H1 (cell line): ENCODE data around the gene KRTAP5-6. TPM values are rescaled to one million over a fixed set of nuclear protein-coding genes. Genes with fewer than 3 reads are reported as not detected.

Source experiments
- CTCF ChIA-PET: fragments of 300-600 bp; sonication (Branson Sonifier 250); formaldehyde crosslinking; loops from one replicate; lab custom pipeline; 2021; ENCODE audit not compliant: partially characterized antibody; lab: Charles Lee
- POLR2A ChIA-PET: fragments of 300-600 bp; sonication (Branson Sonifier 250); formaldehyde crosslinking; loops from one replicate; lab custom pipeline; 2021; ENCODE audit warnings: inconsistent platforms; ENCODE audit not compliant: partially characterized antibody; lab: Charles Lee
- DNase-seq, 2 experiments: peaks; one replicate each; pipeline versions ENCODE4 v3.0.0 to v3.0.0-alpha.2; 2010 to 2022; ENCODE audit warnings: low spot score in 2 of 2, low read depth in 1 of 2, mixed read lengths in 1 of 2
- FAIRE-seq: peaks from 2 replicates; lab custom pipeline; 2011; peaks lifted over from hg19 to GRCh38; lab: Jason Lieb, UNC
- H2AFZ ChIP-seq: 2 replicates; pipeline ENCODE4 v1.8.1; 2012; ENCODE audit warnings: low read length, inconsistent platforms
- H2AK5ac ChIP-seq: 2 replicates; pipeline ENCODE4 v1.6.1; 2013; ENCODE audit warnings: low read depth, low read length
- H2BK120ac ChIP-seq: replicated peaks from 2 replicates; pipeline ENCODE3; 2013; ENCODE audit warnings: low read depth, low read length, inconsistent platforms
- H2BK12ac ChIP-seq: 2 replicates; pipeline ENCODE4 v1.6.1; 2013; ENCODE audit warnings: low read depth, low read length
- H2BK15ac ChIP-seq: 2 replicates; pipeline ENCODE4 v1.6.1; 2013; ENCODE audit warnings: low read length
- H2BK20ac ChIP-seq: 2 replicates; pipeline ENCODE4 v1.6.1; 2013; ENCODE audit warnings: low read length
- H2BK5ac ChIP-seq: 2 replicates; pipeline ENCODE4 v1.6.1; 2013; ENCODE audit warnings: low read depth, low read length
- H3K14ac ChIP-seq: 2 replicates; pipeline ENCODE4 v1.6.1; 2013; ENCODE audit warnings: inconsistent platforms; ENCODE audit not compliant: insufficient read length
- H3K18ac ChIP-seq: 2 replicates; pipeline ENCODE4 v1.6.1; 2013; ENCODE audit warnings: low read length; ENCODE audit errors: extremely low read depth
- H3K23ac ChIP-seq: 2 replicates; pipeline ENCODE4 v1.6.1; 2013; ENCODE audit warnings: inconsistent platforms; ENCODE audit not compliant: insufficient read length
- H3K23me2 ChIP-seq: 2 replicates; pipeline ENCODE4 v1.6.1; 2013; ENCODE audit warnings: low read depth, low read length
- H3K27ac ChIP-seq: 2 replicates; pipeline ENCODE4 v1.6.1; 2011; ENCODE audit warnings: low read depth, low read length, inconsistent platforms
- H3K27me3 ChIP-seq, 4 experiments: replicated peaks in 1 of 4; 1 replicate in 1 of 4; 2 replicates in 3 of 4; pipeline versions ENCODE4 v1.6.1 to v1.8.1; 2011 to 2013; ENCODE audit warnings: low read length in 3 of 4, mild to moderate bottlenecking in 3 of 4, inconsistent platforms in 2 of 4, mixed read lengths in 2 of 4, moderate library complexity in 1 of 4; ENCODE audit not compliant: control insufficient read depth in 3 of 4, insufficient read depth in 3 of 4; ENCODE audit errors: extremely low read depth in 1 of 4
- H3K36me3 ChIP-seq, 4 experiments: 2 replicates each; pipeline versions ENCODE4 v1.6.1 to v1.8.1; 2011 to 2013; ENCODE audit warnings: mild to moderate bottlenecking in 4 of 4, low read length in 3 of 4, moderate library complexity in 2 of 4, control low read depth in 1 of 4, inconsistent platforms in 1 of 4; ENCODE audit not compliant: insufficient read depth in 4 of 4, control insufficient read depth in 2 of 4
- H3K4ac ChIP-seq: replicated peaks from 2 replicates; pipeline ENCODE3; 2013; ENCODE audit warnings: low read length, low read depth, mixed read lengths, inconsistent platforms; ENCODE audit not compliant: insufficient read length
- H3K4me1 ChIP-seq, 4 experiments: replicated peaks in 1 of 4; 1 replicate in 1 of 4; 2 replicates in 3 of 4; pipeline versions ENCODE4 v1.6.1 to v1.8.1; 2011 to 2013; ENCODE audit warnings: low read length in 3 of 4, inconsistent platforms in 2 of 4, mixed read lengths in 1 of 4; ENCODE audit not compliant: insufficient read depth in 4 of 4, control insufficient read depth in 3 of 4
- H3K4me2 ChIP-seq, 2 experiments: 2 replicates each; pipeline versions ENCODE4 v1.6.1 to v1.8.1; 2011 to 2013; ENCODE audit warnings: low read depth in 2 of 2, low read length in 2 of 2, control low read depth in 1 of 2, inconsistent platforms in 1 of 2, mild to moderate bottlenecking in 1 of 2; ENCODE audit not compliant: insufficient read depth in 1 of 2
- H3K4me3 ChIP-seq, 4 experiments: fragments of 200-600, 300-600 bp in 1 of 4; sonication (generic), shearing (Covaris generic), sonication (Bioruptor Twin) in 1 of 4; 2 replicates each; pipeline versions ENCODE4 v1.5.1 to v1.8.1; 2011 to 2016; ENCODE audit warnings: low read length in 4 of 4, low read depth in 3 of 4, control low read depth in 2 of 4, inconsistent platforms in 2 of 4, mild to moderate bottlenecking in 2 of 4, mixed read lengths in 1 of 4, moderate library complexity in 1 of 4; ENCODE audit not compliant: insufficient read depth in 2 of 4; ENCODE audit errors: extremely low read depth in 1 of 4
- H3K56ac ChIP-seq: replicated peaks from 2 replicates; pipeline ENCODE3; 2013; ENCODE audit warnings: low read depth, mild to moderate bottlenecking, mixed read lengths, low read length, inconsistent platforms; ENCODE audit not compliant: insufficient read length
- H3K79me1 ChIP-seq: 2 replicates; pipeline ENCODE4 v1.6.1; 2013; ENCODE audit warnings: low read depth, low read length, control low read depth
- H3K79me2 ChIP-seq, 2 experiments: 2 replicates each; pipeline versions ENCODE4 v1.6.1 to v1.8.1; 2012 to 2013; ENCODE audit warnings: low read length in 2 of 2, mild to moderate bottlenecking in 2 of 2, inconsistent platforms in 1 of 2; ENCODE audit not compliant: insufficient read depth in 2 of 2, control insufficient read depth in 1 of 2
- H3K9ac ChIP-seq, 4 experiments: replicated peaks in 1 of 4; 1 replicate in 1 of 4; 2 replicates in 3 of 4; pipeline versions ENCODE4 v1.6.1 to v1.8.1; 2011 to 2013; ENCODE audit warnings: low read depth in 3 of 4, low read length in 3 of 4, control low read depth in 2 of 4, mild to moderate bottlenecking in 2 of 4, moderate library complexity in 2 of 4, inconsistent platforms in 1 of 4; ENCODE audit errors: extremely low read depth in 1 of 4
- H3K9me3 ChIP-seq, 2 experiments: 2 replicates each; pipeline versions ENCODE4 v1.6.1 to v1.8.1; 2012 to 2013; ENCODE audit warnings: mild to moderate bottlenecking in 2 of 2, moderate library complexity in 2 of 2, control low read depth in 1 of 2, inconsistent platforms in 1 of 2, low read depth in 1 of 2, low read length in 1 of 2, mixed read lengths in 1 of 2; ENCODE audit not compliant: insufficient read depth in 2 of 2
- H4K20me1 ChIP-seq, 2 experiments: replicated peaks in 1 of 2; 2 replicates each; pipeline versions ENCODE3 to v1.8.1; 2011 to 2013; ENCODE audit warnings: inconsistent platforms in 2 of 2, low read length in 2 of 2, mild to moderate bottlenecking in 1 of 2; ENCODE audit not compliant: insufficient read depth in 2 of 2, control insufficient read depth in 1 of 2
- H4K5ac ChIP-seq: 2 replicates; pipeline ENCODE4 v1.6.1; 2013; ENCODE audit warnings: low read length, low read depth, mixed read lengths, inconsistent platforms; ENCODE audit not compliant: insufficient read length
- H4K8ac ChIP-seq: 2 replicates; pipeline ENCODE4 v1.8.0; 2013; ENCODE audit warnings: mild to moderate bottlenecking, moderate library complexity, low read length, inconsistent platforms; ENCODE audit not compliant: insufficient read depth; ENCODE audit errors: extremely low read depth
- H4K91ac ChIP-seq: replicated peaks from 2 replicates; pipeline ENCODE3; 2013; ENCODE audit warnings: low read length, mixed read lengths, inconsistent platforms; ENCODE audit not compliant: insufficient read length
- E2F6 ChIP-seq: IDR thresholded peaks from 2 replicates; pipeline ENCODE4 v1.6.1; 2012; ENCODE audit warnings: inconsistent platforms
- MAX ChIP-seq: IDR thresholded peaks from 2 replicates; pipeline ENCODE4 v1.6.1; 2012; ENCODE audit warnings: inconsistent platforms
- RNF2 ChIP-seq: fragments of 200-900, 300-1000 bp; sonication (generic); IDR thresholded peaks from 2 replicates; pipeline ENCODE4 v1.7.1; 2016; ENCODE audit warnings: borderline replicate concordance, low read depth, mild to moderate bottlenecking, antibody characterized with exemption, low read length; ENCODE audit not compliant: poor library complexity, severe bottlenecking; ENCODE audit errors: missing control alignments
- WGBS, 2 experiments: shearing (Covaris generic) in 1 of 2; methylation state at CpG; one replicate each; pipeline versions ENCODE4 v1.1.6 to v1.1.7; 2013 to 2015; ENCODE audit warnings: low lambda C conversion rate in 2 of 2, mixed read lengths in 2 of 2, inconsistent platforms in 1 of 2, low coverage in 1 of 2, missing lambda C conversion rate in 1 of 2; ENCODE audit not compliant: insufficient replicate concordance in 2 of 2, insufficient coverage in 1 of 2, insufficient read length in 1 of 2; ENCODE audit errors: extremely low coverage in 1 of 2, missing lambda C conversion rate in 1 of 2; 5-methylcytosine and 5-hydroxymethylcytosine counted together
- polyA plus RNA-seq, 7 experiments: library from polyadenylated mRNA; depleted of rRNA in 3 of 7; stranded (reverse) in 5 of 7; unstranded in 2 of 7; fragments of >200 nt in 5 of 7; fragments of 200-250 nt in 2 of 7; gene quantifications; 1 replicate in 5 of 7; 2 replicates in 1 of 7; 4 replicates in 1 of 7; pipeline versions ENCODE4 v1.2.1 to v1.2.3, GENCODE V29; 2011 to 2013; ENCODE audit warnings: missing spikeins in 2 of 7, mixed read lengths in 2 of 7
- total RNA-seq: library from RNA; stranded (reverse); fragmentation: NEBNext Ultra II Directional; extraction: Animal tissue kit (Norgen Biotek cat#: 25700); gene quantifications from 2 replicates; pipeline ENCODE4 v1.2.1, GENCODE V29; 2021

KRTAP5-6 gene
- total and polyA plus RNA-seq, 2 of the 8 experiments (the other 6 are each of a cell fraction or from before 2014, with no cell fraction given): not detected

- peaks cover 0 to 4% (median 0%) of the 10 kb centered on the region in 4 experiments; a peak in 3 of 7 replicates for H3K27me3 ChIP-seq
- no peak overlapping the region for H2BK12ac ChIP-seq
- no peak overlapping the region; the same call in 1 of the 2 replicates for H3K18ac ChIP-seq
- no peak overlapping the region for H2AK5ac ChIP-seq
- no peak overlapping the region for H3K27ac ChIP-seq
- no peak overlapping the region for H2AFZ ChIP-seq
- H3K4me3 ChIP-seq: no peak overlapping the region
- no peaks in the 10 kb centered on the region for H3K79me1 ChIP-seq
- WGBS, 2 experiments: 79% methylated on average over 14 of the region's 16 CpGs; no CpG with 5 or more reads in 1 of the 2 experiments
- H2BK15ac ChIP-seq: no peak overlapping the region
- no peak overlapping the region for H3K4me2 ChIP-seq
- no peak overlapping the region for H3K4ac ChIP-seq
- FAIRE-seq: no peak
- no peaks in the 10 kb centered on the region for H3K36me3 ChIP-seq
- H4K20me1 ChIP-seq: peaks cover 0 to 2% of the 10 kb centered on the region in 2 experiments
- H3K23me2 ChIP-seq: peaks cover 6% of the 10 kb centered on the region; the same call in 1 of the 2 replicates
- no peak overlapping the region for H4K91ac ChIP-seq
- no peak overlapping the region for H3K23ac ChIP-seq
- no peak overlapping the region for H2BK120ac ChIP-seq
- no peak for DNase-seq
- H3K79me2 ChIP-seq: no peaks in the 10 kb centered on the region
- no peaks in the 10 kb centered on the region for H3K9me3 ChIP-seq
- H3K4me1 ChIP-seq: no peaks in the 10 kb centered on the region
- H4K5ac ChIP-seq: no peak overlapping the region
- POLR2A ChIA-PET: no interaction called here
- no peak overlapping the region for H2BK5ac ChIP-seq
- H3K14ac ChIP-seq: no peak overlapping the region
- no peak overlapping the region for H2BK20ac ChIP-seq
- CTCF ChIA-PET: interaction anchor here (0.6 to 1.4 kb wide), 4 partner anchors 7 to 27 kb away, joined by 3 to 5 read pairs (median 3); no protein-coding TSS in a partner anchor
- H3K9ac ChIP-seq: no peak overlapping the region
- H4K8ac ChIP-seq: 0 out of 2 replicates have a peak overlapping the region, but pooled peaks have one; percentile 79
- H3K56ac ChIP-seq: no peak overlapping the region
- TF ChIP-seq E2F6 (peak; percentile 68), RNF2 (no peak), MAX (0 out of 2 replicates have a peak, but pooled peaks have one; percentile 15)
Measured at GRCh38 chr11:1667906-1668305, 29.1 kb upstream of the KRTAP5-6 start.
